HG03521 (cell line): ENCODE results near the gene HLA-DMB.

Experiments
- ATAC-seq: cut with Tn5 transposase; IDR thresholded peaks from one replicate; pipeline ENCODE4 v1.9.1; 2021; ENCODE audit warnings: mild to moderate bottlenecking, moderate library complexity; ENCODE audit not compliant: unreplicated experiment

HLA-DMB gene

GRCh38 chr6:32972353-32973143 is 31.7 kb upstream of the HLA-DMB start:
- no peak for ATAC-seq

- peak; percentile 39 for ATAC-seq
These were observed 30.9 kb upstream of the HLA-DMB start for GRCh38 chr6:32971581-32972352.

GRCh38 chr6:32971242-32971580 is 30.4 kb upstream of the HLA-DMB start:
- ATAC-seq, result no peak

- no peak for ATAC-seq
These were observed 29.8 kb upstream of the HLA-DMB start for GRCh38 chr6:32970413-32971241.

DNA sequence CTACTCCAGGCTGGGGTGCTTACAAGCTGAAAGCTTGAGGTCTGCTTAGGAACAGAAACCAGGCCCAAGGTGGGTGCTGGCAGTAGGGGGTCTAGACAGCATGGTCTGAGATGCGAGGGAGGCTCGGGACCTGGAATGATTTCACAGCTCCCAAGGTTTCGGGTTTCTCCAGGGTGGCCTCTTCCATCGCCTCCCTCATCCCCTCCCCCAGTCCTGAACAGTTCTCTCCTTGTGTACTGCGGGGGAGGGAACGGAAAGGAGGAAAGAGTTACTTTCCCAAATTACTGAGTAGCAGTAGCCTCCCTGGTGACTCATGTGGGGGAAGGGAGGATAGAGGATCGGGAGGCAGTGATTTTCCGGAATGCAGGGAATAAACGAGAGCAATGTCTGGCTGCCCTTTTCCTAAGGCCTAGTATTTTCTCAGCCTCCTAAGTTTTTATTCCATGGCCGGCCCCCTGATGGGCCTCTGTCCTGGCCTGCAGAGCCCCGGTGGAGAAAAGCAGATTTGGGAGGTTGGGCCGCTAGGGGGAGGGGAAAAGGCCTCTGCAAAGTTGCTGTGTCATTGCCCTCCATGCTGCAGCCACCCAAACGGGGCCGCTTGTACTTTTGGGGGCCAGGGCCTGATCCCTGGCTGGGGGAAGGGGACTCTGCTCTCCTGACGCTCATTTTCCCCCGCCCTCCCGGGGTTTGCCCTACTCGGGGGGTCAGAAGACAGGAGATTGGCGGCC is 29.0 kb upstream of the HLA-DMB start:
- ATAC-seq, result no peak

DNA sequence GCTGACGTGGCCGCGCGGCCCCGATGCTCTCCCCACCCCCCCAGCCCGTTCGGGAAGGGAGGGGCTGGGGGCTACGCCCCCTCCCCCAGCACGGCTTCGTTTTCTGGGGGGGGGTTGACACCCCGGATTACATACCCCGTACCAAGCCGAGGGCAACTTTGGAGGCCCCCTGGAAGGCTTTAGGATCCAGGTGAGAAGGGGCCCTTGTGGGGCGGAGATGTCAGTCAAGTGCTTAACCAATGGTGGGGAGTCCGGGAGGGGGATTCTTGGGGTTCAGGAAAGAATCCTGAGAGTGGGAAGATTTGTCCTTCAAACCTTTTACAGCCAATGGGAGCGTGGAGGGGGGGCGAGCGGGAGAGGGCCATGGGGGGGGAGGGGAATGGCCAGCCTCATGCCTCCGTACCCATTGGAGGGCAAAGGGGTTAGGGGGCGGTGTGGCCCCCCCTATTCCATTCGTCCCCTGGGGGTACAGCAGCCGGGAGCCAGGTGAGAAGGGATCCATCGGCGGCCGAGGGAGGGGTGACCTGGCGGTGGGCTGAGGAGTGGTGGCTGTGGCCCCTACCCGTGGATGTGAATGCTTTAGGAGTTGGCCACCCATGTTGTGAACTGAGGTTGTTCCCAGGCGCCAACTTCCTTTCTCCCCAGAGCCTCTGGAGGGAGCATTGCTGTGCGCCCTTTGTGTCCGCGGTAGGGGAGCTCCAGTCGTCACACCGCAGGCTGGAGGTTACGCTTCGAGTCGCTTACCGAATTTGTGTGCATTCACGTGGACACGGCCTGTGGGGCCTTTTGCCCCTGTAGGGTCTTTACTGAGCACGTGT is 28.2 kb upstream of the HLA-DMB start:
- ATAC-seq, result no peak

- peak; percentile 36 for ATAC-seq
These were observed 27.5 kb upstream of the HLA-DMB start, which contains the start of gene BRD2 for GRCh38 chr6:32968093-32968866. TSS of gene BRD2 (plus strand) at chr6:32968594. CDS start at chr6:32972899, 4,305 bp downstream.

GRCh38 chr6:32967151-32968091 is 26.6 kb upstream of the HLA-DMB start:
- ATAC-seq, result no peak

GRCh38 chr6:32964776-32965175 is 23.9 kb upstream of the HLA-DMB start:
- ATAC-seq, result no peak

DNA sequence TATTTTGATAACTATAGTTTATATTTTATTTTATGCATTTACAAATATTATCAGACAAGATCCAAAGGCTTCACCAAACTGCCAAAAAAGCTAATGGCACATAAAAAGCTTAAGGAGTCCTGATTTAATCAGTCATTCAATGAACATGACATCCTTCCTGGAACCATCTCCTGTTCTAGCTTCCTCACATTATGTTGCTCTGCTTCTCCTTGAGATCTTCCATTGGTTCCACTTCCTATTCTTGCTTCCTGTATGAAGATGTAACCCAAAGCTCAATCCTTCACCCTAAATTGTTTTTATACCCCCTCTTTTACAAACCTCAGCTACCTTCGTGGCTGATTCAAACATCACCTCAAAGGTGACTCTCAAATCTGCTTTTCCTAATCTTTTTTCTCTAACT is 23.0 kb upstream of the HLA-DMB start:
- ATAC-seq, result no peak

DNA sequence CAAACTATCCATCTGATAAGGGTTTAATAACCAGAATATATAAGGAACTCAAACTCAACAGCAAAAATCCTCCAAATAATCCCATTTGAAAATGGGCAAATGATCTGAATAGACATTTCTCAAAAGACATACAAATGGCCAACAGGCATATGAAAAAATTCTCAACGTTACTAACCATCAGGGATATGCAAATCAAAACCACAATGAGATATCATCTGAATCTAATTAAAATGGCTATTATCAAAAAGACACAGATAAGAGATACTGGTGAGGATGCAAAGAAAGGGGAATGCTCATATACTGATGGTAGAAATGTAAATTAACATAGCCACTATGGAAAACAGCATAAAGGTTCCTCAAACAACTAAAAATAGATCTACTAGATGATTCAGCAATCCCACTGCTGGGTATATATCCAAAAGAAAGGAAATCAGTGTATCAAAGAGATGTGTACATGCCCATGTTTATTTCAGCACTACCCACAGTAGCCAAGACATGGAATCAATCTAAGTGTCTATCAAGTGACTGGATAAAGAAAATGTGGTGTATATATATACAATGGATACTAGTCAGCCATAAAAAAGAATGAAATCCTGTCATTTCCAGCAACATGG is 21.5 kb upstream of the HLA-DMB start:
- ATAC-seq, result no peak

DNA sequence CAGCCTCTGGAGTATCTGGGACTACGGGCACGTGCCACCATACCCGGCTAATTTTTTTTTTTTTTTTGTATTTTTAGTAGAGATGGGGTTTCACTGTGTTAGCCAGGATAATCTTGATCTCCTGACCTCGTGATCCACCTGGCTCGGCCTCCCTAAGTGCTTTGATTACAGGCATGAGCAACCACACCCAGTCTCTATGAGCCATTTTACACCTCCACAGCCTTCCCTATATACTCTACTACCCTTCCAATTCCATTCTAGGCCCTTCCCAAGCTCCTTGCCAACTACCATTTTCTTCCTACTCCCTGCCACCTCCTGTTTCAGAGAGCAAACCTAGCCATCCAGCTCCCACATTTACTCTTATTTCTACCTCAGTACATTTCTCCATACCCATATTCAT is 19.7 kb upstream of the HLA-DMB start:
- no peak for ATAC-seq

- no peak for ATAC-seq
These were observed 15.3 kb upstream of the HLA-DMB start for GRCh38 chr6:32956176-32956575.

- no peak for ATAC-seq
These were observed 14.4 kb upstream of the HLA-DMB start for GRCh38 chr6:32954986-32955802.

GRCh38 chr6:32954267-32954666 is 13.4 kb upstream of the HLA-DMB start:
- ATAC-seq, result no peak

- no peak for ATAC-seq
These were observed 12.9 kb upstream of the HLA-DMB start for GRCh38 chr6:32953775-32954174.
